RCC 7860 (cell line): Measurements from ENCODE around the gene SLC2A6.
A peak's percentile ranks its signal among the peaks of the same experiment; 100 is the strongest.

ENCODE experiments used
- DNase-seq: peaks from one replicate; pipeline ENCODE4 v3.0.0-alpha.2; 2015; ENCODE audit warnings: low spot score
- FAIRE-seq: peaks from 2 replicates; lab custom pipeline; 2012; peaks lifted over from hg19 to GRCh38; lab: Jason Lieb, UNC

SLC2A6 gene

GRCh38 chr9:133478851-133479711 lies at the start of gene SLC2A6:
Gene SLC2A6 (minus strand): TSS chr9:133479099. CDS start chr9:133479059, 40 bp downstream.
- DNase-seq (peak; percentile 73), FAIRE-seq (no peak)

DNA sequence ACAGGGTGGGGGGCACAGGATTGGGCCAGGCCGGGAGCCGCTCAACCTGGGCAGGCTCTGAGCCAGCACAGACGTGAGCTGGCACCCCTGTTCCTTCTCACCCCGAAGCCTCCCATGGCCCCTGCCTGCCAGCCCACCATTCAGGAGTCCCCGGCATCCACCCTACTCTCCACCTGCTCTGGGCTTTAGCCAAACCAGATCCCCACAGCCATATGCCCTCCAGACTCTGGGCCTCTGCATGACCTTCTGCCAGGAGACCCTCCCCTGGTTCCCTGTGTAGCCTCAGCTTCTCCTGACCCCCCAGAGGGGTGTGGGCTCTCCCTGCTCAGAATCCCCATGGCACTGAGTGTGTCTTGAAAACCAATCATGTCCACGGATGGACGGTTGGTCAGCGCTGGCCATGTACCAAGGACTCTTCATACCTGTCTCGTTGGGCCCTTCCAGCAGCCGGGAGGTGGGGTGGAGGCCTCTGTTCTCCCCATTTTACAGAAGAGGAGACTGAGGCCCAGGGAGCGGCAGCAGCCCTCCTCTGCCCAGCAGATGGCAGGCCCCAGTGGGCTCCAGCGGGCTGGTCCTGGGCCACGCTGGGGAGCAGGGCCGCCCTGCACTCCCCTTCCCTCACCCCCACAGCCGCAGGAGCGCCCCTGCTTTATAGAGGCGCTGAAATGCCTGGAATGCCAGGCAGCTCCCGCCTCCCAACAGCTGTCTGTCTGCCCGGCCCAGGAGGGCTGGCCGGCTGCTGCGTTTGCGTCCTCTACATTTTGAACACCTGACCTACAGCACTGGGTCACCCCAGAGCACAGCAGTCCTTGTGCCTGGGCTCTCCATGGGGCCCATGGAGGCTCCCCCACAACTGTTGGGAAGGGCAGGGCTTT lies 49.3 kb upstream of the SLC2A6 start:
- DNase-seq (no peak), FAIRE-seq (no peak)

DNA sequence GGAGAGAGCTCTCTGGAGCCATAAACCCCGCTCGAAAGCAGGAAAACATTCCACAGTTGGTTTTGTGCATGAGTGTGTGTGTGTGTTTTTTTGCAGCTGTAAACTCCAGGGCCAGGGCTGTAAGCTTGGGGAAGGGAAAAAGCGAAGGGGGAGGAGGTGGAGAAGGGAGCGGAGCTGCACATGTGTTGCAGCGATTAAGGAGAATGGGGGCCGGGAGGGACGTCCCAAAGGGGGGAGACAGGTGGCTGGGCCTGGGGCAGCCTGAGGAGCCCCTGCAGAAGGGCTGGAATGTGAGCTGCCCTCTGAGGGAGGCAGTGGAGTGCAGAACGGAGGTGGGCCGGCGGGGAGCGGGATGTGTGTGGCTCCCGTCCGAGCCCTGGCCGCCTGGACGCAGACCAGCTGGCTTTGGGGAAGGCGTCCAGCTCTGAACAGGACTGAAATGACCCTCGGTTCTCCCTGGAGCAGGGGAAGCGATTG lies 48.6 kb upstream of the SLC2A6 start:
- FAIRE-seq (no peak), DNase-seq (no peak)

GRCh38 chr9:133526721-133527321 lies 47.9 kb upstream of the SLC2A6 start:
- FAIRE-seq = no peak

DNA sequence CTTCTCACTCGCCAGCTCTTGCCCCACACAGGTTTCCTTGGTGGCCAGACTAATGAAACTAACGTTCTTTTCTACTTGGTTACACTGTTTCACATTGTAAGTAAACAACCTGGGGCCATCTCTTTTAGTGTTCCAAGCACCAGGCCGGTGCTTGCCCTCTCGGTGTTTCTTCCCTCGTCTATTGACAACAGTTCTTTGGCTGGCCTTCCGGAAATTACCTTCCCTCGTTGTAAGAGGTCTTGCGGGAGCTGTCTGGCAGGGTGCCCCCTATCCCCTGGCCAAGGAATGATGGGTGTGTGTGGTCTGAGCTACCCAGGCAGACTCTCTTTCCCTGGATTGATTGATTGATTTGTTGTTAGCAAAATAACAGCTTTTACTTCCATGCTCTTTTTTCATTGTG lies 46.8 kb upstream of the SLC2A6 start:
- FAIRE-seq = no peak
- no peak for DNase-seq

More at GRCh38 chr9:133526721-133527321, 47.9 kb upstream of the SLC2A6 start:
- no peak for DNase-seq

- FAIRE-seq (no peak), DNase-seq (no peak)
Measured at GRCh38 chr9:133524679-133525228, 45.9 kb upstream of the SLC2A6 start, which contains the start of gene MYMK. Gene MYMK (minus strand): TSS chr9:133524959. CDS start chr9:133524844, 115 bp downstream.

- FAIRE-seq (no peak), DNase-seq (no peak)
Measured at GRCh38 chr9:133524146-133524545, 45.2 kb upstream of the SLC2A6 start.

DNA sequence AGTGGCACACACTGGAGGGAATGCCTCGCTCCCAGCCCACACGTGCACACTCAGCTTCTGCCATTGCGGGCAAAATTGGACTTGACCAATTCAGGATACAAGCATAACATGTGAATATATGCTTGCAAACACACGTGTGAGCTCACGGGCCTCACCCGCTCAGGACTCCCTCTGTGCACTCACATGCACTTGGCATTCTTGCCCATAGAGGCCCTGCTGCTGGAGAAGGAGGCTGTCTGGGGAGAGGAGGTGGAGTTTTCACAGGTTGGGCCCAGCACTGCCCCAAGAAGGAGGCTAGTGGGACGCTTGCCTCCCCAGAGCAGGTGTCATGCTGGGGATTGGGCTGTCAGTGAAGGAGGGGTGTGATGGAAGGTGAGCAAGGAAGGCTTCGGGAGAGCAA lies 44.2 kb upstream of the SLC2A6 start:
- FAIRE-seq (no peak), DNase-seq (no peak)

DNA sequence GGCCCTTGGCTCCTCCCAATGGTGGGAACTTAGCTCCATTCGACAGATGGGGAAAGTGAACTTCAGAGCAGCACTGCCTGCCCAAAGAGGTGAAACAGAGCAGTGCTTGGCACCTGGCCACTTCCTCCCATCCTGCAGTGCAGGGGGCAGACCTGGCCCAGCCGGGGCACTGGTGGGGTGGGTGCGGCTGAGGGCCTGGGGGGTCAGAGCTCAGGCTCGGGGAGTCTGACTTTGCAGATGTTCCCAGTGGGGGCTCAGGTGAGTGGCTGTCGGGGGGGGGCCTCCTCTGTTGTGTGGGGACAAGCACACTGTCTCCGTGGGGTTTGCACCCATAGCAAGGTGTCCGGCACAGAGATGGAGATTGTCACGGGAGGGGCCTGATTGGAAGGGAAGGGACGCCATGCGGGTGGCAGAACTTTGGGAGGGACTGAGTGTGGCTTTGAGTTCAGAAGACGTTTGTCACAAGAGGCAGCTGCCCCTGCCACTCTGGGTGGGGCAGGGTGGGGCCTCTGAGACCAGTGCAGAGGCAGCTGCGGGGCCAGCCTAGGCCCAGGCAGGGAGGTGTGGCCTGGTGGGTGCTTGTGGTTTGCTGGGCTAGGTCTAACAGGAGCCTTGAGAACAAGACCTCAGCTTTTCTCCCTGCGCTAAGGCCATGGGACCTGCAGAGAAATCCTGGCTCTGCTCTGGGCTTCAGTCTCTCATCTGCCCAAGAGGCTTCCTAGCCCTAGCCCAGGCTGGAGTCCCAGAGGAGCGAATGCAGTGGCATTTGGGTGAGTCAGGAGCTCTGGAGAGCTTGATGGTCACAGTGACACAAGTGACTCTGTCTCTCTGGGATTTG lies 43.4 kb upstream of the SLC2A6 start:
- DNase-seq (no peak), FAIRE-seq (no peak)

DNA sequence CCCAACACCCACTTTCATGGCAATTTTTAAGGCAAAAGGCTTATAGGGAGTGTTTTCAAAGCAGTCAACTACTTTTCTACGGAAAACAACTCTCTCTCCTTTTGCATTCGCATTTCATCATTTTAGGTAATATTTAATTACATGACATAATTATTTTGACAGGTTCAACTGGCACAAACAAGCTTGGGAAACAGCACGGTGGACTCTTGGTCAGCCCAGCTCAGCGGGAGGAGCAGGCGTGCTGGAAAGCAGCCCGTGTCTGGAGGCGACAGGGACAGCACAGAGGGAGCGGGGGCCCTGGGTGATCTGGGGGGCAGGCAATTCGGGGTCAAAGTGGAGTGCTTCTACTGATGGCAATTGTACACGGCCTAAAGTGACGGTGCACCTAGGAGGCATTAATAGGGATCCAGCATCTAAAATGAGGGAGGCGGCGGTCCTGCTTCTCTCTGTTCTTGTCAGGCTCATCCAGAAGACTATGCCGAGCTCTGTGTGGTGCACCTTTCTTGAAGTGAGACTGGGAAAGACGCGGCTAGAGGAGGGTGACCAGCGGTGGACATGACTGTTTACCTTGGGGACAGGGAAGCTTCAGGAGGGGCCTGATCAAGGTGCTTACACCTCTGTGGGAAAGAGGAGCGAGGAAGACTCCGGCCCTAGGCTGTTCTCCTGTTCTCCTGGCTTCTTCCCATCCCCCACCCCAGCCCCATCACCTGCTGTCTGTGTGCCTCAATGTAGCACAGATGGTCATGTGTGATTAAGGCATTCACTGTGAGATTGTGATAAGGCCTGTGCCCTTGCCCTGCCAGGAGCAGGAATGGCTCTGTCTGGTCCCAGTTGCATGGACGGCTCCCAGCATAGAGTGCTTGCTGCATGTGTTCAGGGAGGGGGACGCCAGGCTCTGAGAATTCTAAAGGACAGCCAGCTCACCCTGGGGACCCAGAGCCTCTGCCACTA lies 42.5 kb upstream of the SLC2A6 start:
- FAIRE-seq = no peak

GRCh38 chr9:133520121-133520835 lies 41.4 kb upstream of the SLC2A6 start:
- no peak for FAIRE-seq
- no peak for DNase-seq

More for the DNA sequence above, 42.5 kb upstream of the SLC2A6 start:
- DNase-seq = no peak

GRCh38 chr9:133519693-133520092 lies 40.8 kb upstream of the SLC2A6 start:
- no peak for FAIRE-seq
- DNase-seq = no peak

DNA sequence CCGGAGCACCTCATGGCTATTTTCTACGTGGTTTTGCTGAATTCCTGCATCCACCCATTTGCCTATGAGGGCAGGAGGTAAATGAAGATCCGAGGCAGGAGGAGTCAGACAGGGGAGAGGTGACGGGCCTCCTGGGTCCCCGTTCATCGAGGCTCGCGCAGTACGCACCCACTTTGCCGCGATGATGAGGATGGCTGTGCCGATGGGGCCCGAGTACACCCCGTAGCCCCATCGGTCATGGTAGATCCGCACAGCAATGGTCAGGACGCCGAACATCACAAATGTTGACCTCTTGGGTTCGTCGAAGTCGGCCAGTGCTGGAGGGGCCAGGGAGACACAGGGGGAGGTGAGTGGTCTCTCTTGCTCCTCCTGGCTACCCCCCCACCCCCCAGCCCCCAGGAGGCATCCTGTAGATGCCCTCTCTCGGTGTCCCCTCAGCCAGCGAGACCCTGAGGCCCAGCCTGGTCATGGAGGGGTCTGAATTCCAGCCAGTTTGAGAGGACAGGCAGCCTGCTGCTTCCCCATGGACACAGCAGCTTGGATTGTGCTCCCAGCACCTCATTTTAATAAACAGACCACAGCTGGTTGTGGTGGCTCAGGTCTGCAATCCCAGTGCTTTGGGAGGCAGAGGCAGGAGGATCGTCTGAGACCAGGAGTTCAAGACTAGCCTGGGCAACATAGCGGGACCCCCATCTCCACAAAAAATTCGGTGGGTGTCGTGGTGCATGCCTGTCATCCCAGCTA lies 40.0 kb upstream of the SLC2A6 start:
- DNase-seq (no peak), FAIRE-seq (no peak)

- DNase-seq (no peak), FAIRE-seq (no peak)
Measured at GRCh38 chr9:133518200-133518599, 39.3 kb upstream of the SLC2A6 start.

- DNase-seq (no peak), FAIRE-seq (no peak)
Measured at GRCh38 chr9:133517711-133518110, 38.8 kb upstream of the SLC2A6 start.

GRCh38 chr9:133516961-133517350 lies 38.1 kb upstream of the SLC2A6 start:
- no peak for DNase-seq
- no peak for FAIRE-seq

- DNase-seq (no peak), FAIRE-seq (no peak)
Measured at GRCh38 chr9:133516256-133516960, 37.5 kb upstream of the SLC2A6 start.
